Esophagus squamous epithelium (tissue), 5 donors: ENCODE data around the gene RBX1. TPM values are rescaled to one million over a fixed set of nuclear protein-coding genes. Genes with fewer than 3 reads are reported as not detected.
"Not testable (repeated sequence)": the region's sequence is repeated elsewhere in the genome, so short reads cannot be mapped to it uniquely, and the experiment has no call there.

Source experiments
- DNase-seq: peaks from one replicate; lab custom pipeline; 2025; lab: John Stamatoyannopoulos, UW
- H3K27ac ChIP-seq, 4 donors: fragments of 200-600 bp; sonication (generic); one replicate each; pipeline ENCODE4 v1.5.1; 2016 to 2019; ENCODE audit warnings: mild to moderate bottlenecking in 1 of 4
- H3K27me3 ChIP-seq, 4 donors: fragments of 200-600 bp; sonication (generic); 1 replicate in 3 of 4; 2 replicates in 1 of 4; pipeline versions ENCODE4 v1.5.1 to v1.6.0; 2017 to 2021; ENCODE audit warnings: antibody characterized with exemption in 1 of 4
- H3K36me3 ChIP-seq, 3 donors: fragments of 200-600 bp; sonication (generic); one replicate each; pipeline ENCODE4 v1.5.1; 2016 to 2019
- H3K4me1 ChIP-seq, 3 donors: fragments of 200-600 bp; sonication (generic); one replicate each; pipeline ENCODE4 v1.5.1; 2017 to 2019
- H3K4me3 ChIP-seq, 4 donors: fragments of 200-600 bp; sonication (generic); 1 replicate in 3 of 4; 2 replicates in 1 of 4; pipeline ENCODE4 v1.5.1; 2016 to 2019; ENCODE audit warnings: mild to moderate bottlenecking in 2 of 4, moderate library complexity in 1 of 4
- H3K9me3 ChIP-seq, 3 donors: fragments of 200-600 bp; sonication (generic); one replicate each; pipeline ENCODE4 v1.5.1; 2016 to 2019
- CTCF ChIP-seq, 6 experiments: fragments of 450-650 bp in 4 of 6; fragments of 200-600 bp in 2 of 6; sonication (generic) in 2 of 6; IDR thresholded peaks; one replicate each; pipeline ENCODE4 v1.5.1; 2016 to 2019; ENCODE audit warnings: antibody characterized with exemption in 6 of 6, mild to moderate bottlenecking in 4 of 6, moderate library complexity in 4 of 6
- POLR2A ChIP-seq, 4 donors: fragments of 450-650 bp; IDR thresholded peaks; one replicate each; pipeline ENCODE4 v1.6.1; 2017; ENCODE audit warnings: antibody characterized with exemption in 4 of 4, mild to moderate bottlenecking in 4 of 4, moderate library complexity in 3 of 4
- WGBS, 2 donors: methylation state at CpG; one replicate each; pipeline ENCODE4 v1.1.5; 2018; 5-methylcytosine and 5-hydroxymethylcytosine counted together
- intact Hi-C: fragments of 100-400 bp; cut with DNase I; formaldehyde crosslinking; loops from one replicate; pipeline ENCODE4 v1.15.0; 2022
- total RNA-seq, 4 donors: library from RNA; depleted of rRNA; stranded (reverse); fragments of >200 nt; gene quantifications; one replicate each; pipeline ENCODE4 v1.1.0, GENCODE V29; 2016
- donor health status: DM: yes; HTN: yes; CAD: no.

RBX1 gene
- total RNA-seq, 4 donors from 2014 or later, result 32.7 to 64.0 (median 52.4) TPM

- 67 to 80% methylated on average over 7 of the region's 7 CpGs for WGBS, 2 donors
- no peak overlapping the region for H3K4me3 ChIP-seq
- peaks cover 3 to 14% (median 4%) of the 10 kb centered on the region in 3 donors for H3K4me1 ChIP-seq
- intact Hi-C loops, result no loop called here
- no peak for DNase-seq
- TF ChIP-seq CTCF (IDR thresholded peaks at IDR 0.05), result no peak
- no peak for TF ChIP-seq POLR2A (IDR thresholded peaks at IDR 0.05)
- no peaks in the 10 kb centered on the region for H3K36me3 ChIP-seq
- H3K9me3 ChIP-seq, result no peaks in the 10 kb centered on the region
- peaks cover 0 to 5% (median 0%) of the 10 kb centered on the region in 4 donors for H3K27me3 ChIP-seq
- no peak overlapping the region for H3K27ac ChIP-seq
These were observed 46.3 kb downstream of the RBX1 start for GRCh38 chr22:40997520-40997919.

GRCh38 chr22:41000040-41000565, 48.9 kb downstream of the RBX1 start:
- intact Hi-C loops, result no loop called here
- WGBS, 2 donors, result 75 to 79% methylated on average over 2 of the region's 2 CpGs
- Histone ChIP-seq H3K4me1 (peaks cover 8 to 23% (median 8%) of the 10 kb centered on the region in 3 donors), H3K27me3 (no peaks in the 10 kb centered on the region), H3K9me3 (no peaks in the 10 kb centered on the region), H3K36me3 (no peaks in the 10 kb centered on the region), H3K27ac (no peak overlapping the region), H3K4me3 (no peak overlapping the region)
- DNase-seq, result no peak
- no peak for TF ChIP-seq CTCF (IDR thresholded peaks at IDR 0.05)
- TF ChIP-seq POLR2A (IDR thresholded peaks at IDR 0.05), result no peak

GRCh38 chr22:41000941-41001721, 50.0 kb downstream of the RBX1 start:
- Histone ChIP-seq H3K4me3 (no peak overlapping the region), H3K27ac (peak overlapping the region in 1 of 4 donors; percentile 2)
- intact Hi-C loops, result no loop called here

GRCh38 chr22:41001722-41002122, 50.5 kb downstream of the RBX1 start:
- Histone ChIP-seq H3K27ac (peak overlapping the region in 1 of 4 donors; percentile 57), H3K4me3 (no peak overlapping the region), H3K4me1 (peaks cover 8 to 23% (median 8%) of the 10 kb centered on the region in 3 donors), H3K36me3 (no peaks in the 10 kb centered on the region), H3K27me3 (no peaks in the 10 kb centered on the region), H3K9me3 (no peaks in the 10 kb centered on the region)
- DNase-seq, result no peak
- 28 to 39% methylated on average over 1 of the region's 1 CpG for WGBS, 2 donors
- TF ChIP-seq POLR2A (IDR thresholded peaks at IDR 0.05), result no peak
- no peak for TF ChIP-seq CTCF (IDR thresholded peaks at IDR 0.05)
- intact Hi-C loops, result no loop called here

More at GRCh38 chr22:41000941-41001721, 50.0 kb downstream of the RBX1 start:
- Histone ChIP-seq H3K27me3 (no peaks in the 10 kb centered on the region), H3K4me1 (peaks cover 8 to 23% (median 8%) of the 10 kb centered on the region in 3 donors), H3K36me3 (no peaks in the 10 kb centered on the region), H3K9me3 (no peaks in the 10 kb centered on the region)
- TF ChIP-seq CTCF (IDR thresholded peaks at IDR 0.05) (no peak), POLR2A (IDR thresholded peaks at IDR 0.05) (no peak)
- DNase-seq, result no peak
- 67 to 81% methylated on average over 9 of the region's 9 CpGs for WGBS, 2 donors

GRCh38 chr22:41002386-41002785, 51.2 kb downstream of the RBX1 start:
- H3K36me3 ChIP-seq, intact Hi-C loops, H3K9me3 ChIP-seq, DNase-seq, H3K27me3 ChIP-seq, H3K4me3 ChIP-seq: not testable (repeated sequence)
- H3K4me1 ChIP-seq, result peaks cover 8 to 23% (median 8%) of the 10 kb centered on the region in 3 donors
- peak overlapping the region in 3 of 4 donors; percentile 36 to 57 (median 54) for H3K27ac ChIP-seq
- 83 to 87% methylated on average over 11 of the region's 11 CpGs for WGBS, 2 donors
